Left lung (tissue), 10 donors: Measurements from ENCODE around the gene CDHR3. TPM values are rescaled to one million over a fixed set of nuclear protein-coding genes. Genes with fewer than 3 reads are reported as not detected.
A peak's percentile ranks its signal among the peaks of the same experiment; 100 is the strongest.
"Not testable (repeated sequence)": the region's sequence is repeated elsewhere in the genome, so short reads cannot be mapped to it uniquely, and the experiment has no call there.

Experiments
- ATAC-seq: fragments of 200-7000 bp; cut with Tn5 transposase; one replicate; pipeline ENCODE4 v1.9.1; 2020; ENCODE audit warnings: moderate library complexity
- DNase-seq, 4 donors: peaks; one replicate each; pipeline ENCODE4 v3.0.0-alpha.2; 2013 to 2020
- H3K27ac ChIP-seq, 2 donors: fragments of 200-600 bp; sonication (generic) in 1 of 2; one replicate each; pipeline versions ENCODE4 v1.5.0 to v1.8.0; 2020 to 2021
- H3K27me3 ChIP-seq, 2 donors: fragments of 200-600 bp; sonication (generic) in 1 of 2; one replicate each; pipeline versions ENCODE4 v1.5.0 to v1.8.0; 2020 to 2021
- H3K36me3 ChIP-seq, 2 donors: fragments of 200-600 bp; sonication (generic) in 1 of 2; one replicate each; pipeline versions ENCODE4 v1.5.0 to v1.8.0; 2020 to 2021
- H3K4me1 ChIP-seq, 2 donors: fragments of 200-600 bp; one replicate each; pipeline ENCODE4 v1.8.0; 2021
- H3K4me3 ChIP-seq, 2 donors: fragments of 200-600 bp; sonication (generic) in 1 of 2; one replicate each; pipeline versions ENCODE4 v1.5.0 to v1.8.0; 2020 to 2021; ENCODE audit warnings: mild to moderate bottlenecking in 1 of 2
- H3K9me3 ChIP-seq, 2 donors: fragments of 200-600 bp; sonication (generic) in 1 of 2; one replicate each; pipeline versions ENCODE4 v1.5.0 to v1.8.0; 2020 to 2021
- intact Hi-C, 2 donors: fragments of 100-400 bp; cut with DNase I; formaldehyde crosslinking; loops; one replicate each; pipeline versions ENCODE4 v1.11.2 to v1.14.2; 2022
- polyA plus RNA-seq, 6 donors: library from polyadenylated mRNA; unstranded; fragments of 120-200 nt; gene quantifications; one replicate each; pipeline ENCODE4 v1.2.1, GENCODE V29; 2013; ENCODE audit not compliant: insufficient read length in 6 of 6
- total RNA-seq, 2 donors: library from RNA; stranded (reverse); fragmentation: NEBNext Ultra II Directional; extraction: Animal tissue kit (Norgen Biotek cat#: 25700); gene quantifications; one replicate each; pipeline ENCODE4 v1.2.1, GENCODE V29; 2021
- TF ChIP-seq, protein P1 (sequence below), 2 donors: fragments of 200-600 bp; sonication (generic) in 1 of 2; IDR thresholded peaks; one replicate each; pipeline versions ENCODE4 v1.5.0 to v1.8.0; 2021; ENCODE audit warnings: antibody characterized with exemption in 2 of 2
- donor health status: DM: no; HTN: yes; CAD: no.
- donor health status: DM: no; HTN: no; CAD: no.

Gene CDHR3
- total and polyA plus RNA-seq, 8 donors = 2.8 to 44.0 (median 24.8) TPM

DNA sequence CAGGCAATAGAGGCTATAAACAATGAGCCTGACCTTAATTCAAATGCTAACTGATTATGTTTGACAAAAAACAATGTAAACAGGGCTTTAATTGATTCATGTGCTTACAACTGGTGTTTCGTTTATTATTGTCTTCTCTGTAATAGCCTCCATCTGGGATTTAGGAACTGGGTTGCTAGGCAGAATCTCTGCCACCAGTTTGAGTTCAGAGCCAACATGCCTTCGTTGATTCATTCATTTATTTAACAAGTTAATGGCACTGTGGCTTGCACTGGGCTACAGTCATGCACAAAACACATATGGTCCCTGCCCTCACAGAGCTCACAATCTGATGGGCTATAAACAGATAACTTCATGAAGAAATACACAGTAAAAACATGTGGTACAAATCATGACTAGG, 19.6 kb upstream of the CDHR3 start:
- intact Hi-C loops = no loop called here
- H3K4me3 ChIP-seq = no peak overlapping the region
- TF ChIP-seq, protein P1, sequence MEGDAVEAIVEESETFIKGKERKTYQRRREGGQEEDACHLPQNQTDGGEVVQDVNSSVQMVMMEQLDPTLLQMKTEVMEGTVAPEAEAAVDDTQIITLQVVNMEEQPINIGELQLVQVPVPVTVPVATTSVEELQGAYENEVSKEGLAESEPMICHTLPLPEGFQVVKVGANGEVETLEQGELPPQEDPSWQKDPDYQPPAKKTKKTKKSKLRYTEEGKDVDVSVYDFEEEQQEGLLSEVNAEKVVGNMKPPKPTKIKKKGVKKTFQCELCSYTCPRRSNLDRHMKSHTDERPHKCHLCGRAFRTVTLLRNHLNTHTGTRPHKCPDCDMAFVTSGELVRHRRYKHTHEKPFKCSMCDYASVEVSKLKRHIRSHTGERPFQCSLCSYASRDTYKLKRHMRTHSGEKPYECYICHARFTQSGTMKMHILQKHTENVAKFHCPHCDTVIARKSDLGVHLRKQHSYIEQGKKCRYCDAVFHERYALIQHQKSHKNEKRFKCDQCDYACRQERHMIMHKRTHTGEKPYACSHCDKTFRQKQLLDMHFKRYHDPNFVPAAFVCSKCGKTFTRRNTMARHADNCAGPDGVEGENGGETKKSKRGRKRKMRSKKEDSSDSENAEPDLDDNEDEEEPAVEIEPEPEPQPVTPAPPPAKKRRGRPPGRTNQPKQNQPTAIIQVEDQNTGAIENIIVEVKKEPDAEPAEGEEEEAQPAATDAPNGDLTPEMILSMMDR (IDR thresholded peaks at IDR 0.05) = no peak
- ATAC-seq = no peak
- H3K4me1 ChIP-seq = no peaks in the 10 kb centered on the region
- no peaks in the 10 kb centered on the region for H3K27me3 ChIP-seq
- no peaks in the 10 kb centered on the region for H3K9me3 ChIP-seq
- H3K27ac ChIP-seq = no peak overlapping the region
- no peaks in the 10 kb centered on the region for H3K36me3 ChIP-seq
- no peak for DNase-seq

- intact Hi-C loops = no loop called here
- no peak overlapping the region for H3K27ac ChIP-seq
- no peak overlapping the region for H3K4me3 ChIP-seq
- H3K27me3 ChIP-seq = no peaks in the 10 kb centered on the region
- peaks cover 0 to under 1% of the 10 kb centered on the region in 2 donors for H3K9me3 ChIP-seq
- ATAC-seq (no peak), DNase-seq (no peak)
- H3K36me3 ChIP-seq = no peaks in the 10 kb centered on the region
- no peaks in the 10 kb centered on the region for H3K4me1 ChIP-seq
- TF ChIP-seq, protein P1 (IDR thresholded peaks at IDR 0.05) = no peak
Measured at GRCh38 chr7:105945848-105946247, 17.2 kb upstream of the CDHR3 start.

GRCh38 chr7:105951597-105951996, 11.5 kb upstream of the CDHR3 start:
- TF ChIP-seq, protein P1 (IDR thresholded peaks at IDR 0.05) = no peak
- no peaks in the 10 kb centered on the region for H3K4me1 ChIP-seq
- H3K36me3 ChIP-seq = no peaks in the 10 kb centered on the region
- ATAC-seq = no peak
- intact Hi-C loops = no loop called here
- H3K4me3 ChIP-seq = no peak overlapping the region
- H3K27ac ChIP-seq = no peak overlapping the region
- DNase-seq = no peak
- H3K9me3 ChIP-seq = peaks cover 0 to 14% of the 10 kb centered on the region in 2 donors
- peaks cover 0 to 6% of the 10 kb centered on the region in 2 donors for H3K27me3 ChIP-seq

DNA sequence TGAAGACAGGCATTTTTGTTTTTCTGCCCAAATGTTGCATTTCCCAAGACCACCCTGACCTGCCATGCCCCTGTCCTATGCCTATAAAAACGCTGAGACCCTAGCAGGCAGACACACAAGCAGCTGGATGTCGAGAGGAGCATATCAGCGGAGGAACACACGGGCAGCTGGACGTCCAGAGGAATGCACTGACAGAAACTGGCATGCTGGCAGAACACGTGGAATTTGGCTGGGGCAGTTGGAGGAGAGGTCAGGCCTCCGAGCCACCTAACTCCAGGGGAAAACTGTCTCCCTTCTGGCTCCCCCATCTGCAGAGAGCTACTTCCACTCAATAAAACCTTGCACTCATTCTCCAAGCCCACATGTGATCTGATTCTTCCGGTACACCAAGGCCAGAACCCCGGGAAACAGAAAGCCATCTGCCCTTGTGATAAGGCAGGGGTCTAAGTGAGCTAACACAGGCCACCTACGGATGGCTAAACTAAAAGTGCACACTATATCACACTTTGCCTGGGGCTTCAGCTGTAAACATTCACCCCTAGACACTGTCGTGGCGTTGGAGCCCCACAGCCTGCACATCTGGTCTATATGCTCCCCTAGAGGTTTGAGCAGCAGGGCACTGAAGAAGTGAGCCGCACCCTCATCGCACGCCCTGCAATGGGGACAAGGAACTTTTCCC, 10.0 kb upstream of the CDHR3 start:
- H3K36me3 ChIP-seq = no peaks in the 10 kb centered on the region
- TF ChIP-seq, protein P1 (IDR thresholded peaks at IDR 0.05) = no peak
- H3K4me3 ChIP-seq = no peak overlapping the region
- H3K27me3 ChIP-seq = peaks cover 0 to 6% of the 10 kb centered on the region in 2 donors
- DNase-seq = no peak
- ATAC-seq = no peak
- intact Hi-C loops = no loop called here
- no peaks in the 10 kb centered on the region for H3K4me1 ChIP-seq
- H3K27ac ChIP-seq = no peak overlapping the region
- peaks cover 0 to 14% of the 10 kb centered on the region in 2 donors for H3K9me3 ChIP-seq

GRCh38 chr7:105954711-105955110, 8.4 kb upstream of the CDHR3 start:
- TF ChIP-seq, protein P1 (IDR thresholded peaks at IDR 0.05) = no peak
- H3K4me1 ChIP-seq = no peaks in the 10 kb centered on the region
- no peak for ATAC-seq

GRCh38 chr7:105955651-105956466, 7.2 kb upstream of the CDHR3 start:
- intact Hi-C loops, ATAC-seq, H3K4me3 ChIP-seq, H3K27ac ChIP-seq, H3K4me1 ChIP-seq, H3K36me3 ChIP-seq, H3K27me3 ChIP-seq: not testable (repeated sequence)
- H3K9me3 ChIP-seq = peaks cover 0 to 13% of the 10 kb centered on the region in 2 donors
- DNase-seq = peak in 1 of 4 donors; percentile 67

More at GRCh38 chr7:105954711-105955110, 8.4 kb upstream of the CDHR3 start:
- no peak for DNase-seq
- Histone ChIP-seq H3K9me3 (peaks cover 0 to 14% of the 10 kb centered on the region in 2 donors), H3K4me3 (no peak overlapping the region), H3K27me3 (peaks cover 0 to 6% of the 10 kb centered on the region in 2 donors), H3K36me3 (no peaks in the 10 kb centered on the region), H3K27ac (no peak overlapping the region)
- intact Hi-C loops = no loop called here
